ENCODE data around the gene FILIP1L.

FILIP1L gene

GRCh38 chr3:100151024-100151707 is 36.9 kb upstream of the FILIP1L start:
- TF ChIP-seq, protein P1, sequence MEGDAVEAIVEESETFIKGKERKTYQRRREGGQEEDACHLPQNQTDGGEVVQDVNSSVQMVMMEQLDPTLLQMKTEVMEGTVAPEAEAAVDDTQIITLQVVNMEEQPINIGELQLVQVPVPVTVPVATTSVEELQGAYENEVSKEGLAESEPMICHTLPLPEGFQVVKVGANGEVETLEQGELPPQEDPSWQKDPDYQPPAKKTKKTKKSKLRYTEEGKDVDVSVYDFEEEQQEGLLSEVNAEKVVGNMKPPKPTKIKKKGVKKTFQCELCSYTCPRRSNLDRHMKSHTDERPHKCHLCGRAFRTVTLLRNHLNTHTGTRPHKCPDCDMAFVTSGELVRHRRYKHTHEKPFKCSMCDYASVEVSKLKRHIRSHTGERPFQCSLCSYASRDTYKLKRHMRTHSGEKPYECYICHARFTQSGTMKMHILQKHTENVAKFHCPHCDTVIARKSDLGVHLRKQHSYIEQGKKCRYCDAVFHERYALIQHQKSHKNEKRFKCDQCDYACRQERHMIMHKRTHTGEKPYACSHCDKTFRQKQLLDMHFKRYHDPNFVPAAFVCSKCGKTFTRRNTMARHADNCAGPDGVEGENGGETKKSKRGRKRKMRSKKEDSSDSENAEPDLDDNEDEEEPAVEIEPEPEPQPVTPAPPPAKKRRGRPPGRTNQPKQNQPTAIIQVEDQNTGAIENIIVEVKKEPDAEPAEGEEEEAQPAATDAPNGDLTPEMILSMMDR (IDR thresholded peaks at IDR 0.05; ENCODE audit: poor library complexity, severe bottlenecking) = no peak
- DNase-seq (ENCODE audit: low spot score) (no peak), ATAC-seq (ENCODE audit: low read depth) (no peak)
- Histone ChIP-seq H3K27me3 (ENCODE audit: insufficient read depth, poor library complexity, severe bottlenecking) (no peaks in the 10 kb centered on the region), H3K36me3 (ENCODE audit: low read depth) (no peaks in the 10 kb centered on the region), H3K4me1 (ENCODE audit: insufficient read depth, poor library complexity, severe bottlenecking) (no peaks in the 10 kb centered on the region), H3K27ac (ENCODE audit: poor library complexity, severe bottlenecking) (no peak overlapping the region), H3K4me3 (ENCODE audit: severe bottlenecking) (no peak overlapping the region), H3K9me3 (ENCODE audit: severe bottlenecking) (peaks cover 8% of the 10 kb centered on the region)

DNA sequence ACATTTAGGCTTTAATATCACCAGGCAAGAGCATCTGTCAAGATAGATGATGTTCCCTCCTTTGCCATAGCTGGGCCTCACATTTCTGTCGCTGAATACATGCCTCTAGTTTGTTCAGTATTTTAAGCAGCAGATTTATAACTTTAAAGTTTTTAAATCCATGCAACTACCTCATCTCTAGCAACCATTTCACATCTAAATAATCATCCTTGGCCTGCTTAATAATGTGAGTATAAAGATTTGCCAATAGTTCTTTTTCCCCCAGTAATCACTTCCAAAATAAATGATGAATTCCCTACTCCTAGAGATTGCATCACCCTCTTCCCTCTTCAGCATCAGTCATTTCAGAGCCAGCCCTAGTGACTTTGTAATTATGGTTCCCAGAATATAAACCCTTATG is 36.2 kb upstream of the FILIP1L start:
- DNase-seq (ENCODE audit: low spot score) = no peak

DNA sequence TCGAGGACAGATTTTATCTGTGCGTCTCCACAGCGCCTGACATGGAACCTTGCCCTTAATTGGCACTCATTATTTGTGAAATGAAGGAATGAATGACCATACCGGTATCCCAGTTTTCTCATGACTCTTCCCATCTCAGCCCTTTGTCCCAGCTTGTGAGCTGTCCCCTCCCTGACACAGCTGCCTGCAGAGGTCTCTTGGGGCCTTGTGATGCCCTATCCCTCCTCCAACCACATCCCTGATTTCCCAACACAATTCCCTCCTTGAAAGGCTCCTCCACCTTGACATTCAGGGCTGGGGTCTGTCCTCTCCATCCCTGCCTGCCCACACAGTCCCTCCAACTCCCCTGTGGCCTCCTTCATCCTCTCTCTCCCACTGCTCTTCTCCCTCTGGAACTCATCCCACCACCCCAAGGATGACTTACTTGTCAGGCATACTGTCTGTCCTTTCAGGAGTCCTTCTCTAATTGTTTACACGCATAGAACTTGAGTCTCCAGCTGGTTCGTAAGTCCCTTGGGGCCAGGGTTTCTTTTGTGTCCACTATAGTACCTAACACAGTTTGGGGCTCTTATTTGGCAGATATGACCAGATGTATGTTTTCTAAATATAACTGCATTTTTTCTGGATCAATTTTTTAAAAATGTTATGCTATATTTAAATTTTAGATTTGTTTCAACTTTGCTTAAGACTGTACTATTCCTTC is 35.6 kb upstream of the FILIP1L start:
- no peaks in the 10 kb centered on the region for H3K27me3 ChIP-seq (ENCODE audit: insufficient read depth, poor library complexity, severe bottlenecking)
- H3K27ac ChIP-seq (ENCODE audit: poor library complexity, severe bottlenecking) = no peak overlapping the region
- H3K36me3 ChIP-seq (ENCODE audit: low read depth) = no peaks in the 10 kb centered on the region
- no peaks in the 10 kb centered on the region for H3K4me1 ChIP-seq (ENCODE audit: insufficient read depth, poor library complexity, severe bottlenecking)
- H3K9me3 ChIP-seq (ENCODE audit: severe bottlenecking) = no peaks in the 10 kb centered on the region
- ATAC-seq (ENCODE audit: low read depth) = no peak
- no peak for DNase-seq (ENCODE audit: low spot score)
- no peak overlapping the region for H3K4me3 ChIP-seq (ENCODE audit: severe bottlenecking)
- TF ChIP-seq, protein P1 (IDR thresholded peaks at IDR 0.05; ENCODE audit: poor library complexity, severe bottlenecking) = no peak

More for the DNA sequence above, 36.2 kb upstream of the FILIP1L start:
- ATAC-seq (ENCODE audit: low read depth) = no peak
- H3K9me3 ChIP-seq (ENCODE audit: severe bottlenecking) = peaks cover 3% of the 10 kb centered on the region
- no peak overlapping the region for H3K4me3 ChIP-seq (ENCODE audit: severe bottlenecking)
- H3K27me3 ChIP-seq (ENCODE audit: insufficient read depth, poor library complexity, severe bottlenecking) = no peaks in the 10 kb centered on the region
- TF ChIP-seq, protein P1 (IDR thresholded peaks at IDR 0.05; ENCODE audit: poor library complexity, severe bottlenecking) = no peak
- H3K27ac ChIP-seq (ENCODE audit: poor library complexity, severe bottlenecking) = no peak overlapping the region
- no peaks in the 10 kb centered on the region for H3K36me3 ChIP-seq (ENCODE audit: low read depth)
- H3K4me1 ChIP-seq (ENCODE audit: insufficient read depth, poor library complexity, severe bottlenecking) = no peaks in the 10 kb centered on the region

- Histone ChIP-seq H3K36me3 (ENCODE audit: low read depth) (no peaks in the 10 kb centered on the region), H3K9me3 (ENCODE audit: severe bottlenecking) (no peaks in the 10 kb centered on the region), H3K4me3 (ENCODE audit: severe bottlenecking) (no peak overlapping the region), H3K4me1 (ENCODE audit: insufficient read depth, poor library complexity, severe bottlenecking) (no peaks in the 10 kb centered on the region), H3K27me3 (ENCODE audit: insufficient read depth, poor library complexity, severe bottlenecking) (no peaks in the 10 kb centered on the region), H3K27ac (ENCODE audit: poor library complexity, severe bottlenecking) (no peak overlapping the region)
- DNase-seq (ENCODE audit: low spot score) = no peak
- ATAC-seq (ENCODE audit: low read depth) = no peak
- TF ChIP-seq, protein P1 (IDR thresholded peaks at IDR 0.05; ENCODE audit: poor library complexity, severe bottlenecking) = no peak
These were observed 34.8 kb upstream of the FILIP1L start for GRCh38 chr3:100149130-100149529.
